Keratinocyte (primary cell): ENCODE data around the gene CPN2. TPM values are rescaled to one million over a fixed set of nuclear protein-coding genes. Genes with fewer than 3 reads are reported as not detected.

Source experiments
- DNase-seq: peaks from one replicate; pipeline ENCODE4 v3.0.0-alpha.2; 2011; ENCODE audit warnings: low read depth, missing footprints, low spot score
- FAIRE-seq: peaks from 2 replicates; lab custom pipeline; 2011; peaks lifted over from hg19 to GRCh38; lab: Jason Lieb, UNC
- H2AFZ ChIP-seq: 2 replicates; pipeline ENCODE4 v1.6.0; 2012; ENCODE audit warnings: low read length, control low read depth, inconsistent platforms; ENCODE audit not compliant: control insufficient read depth
- H3K27ac ChIP-seq: 2 replicates; pipeline ENCODE4 v1.5.1; 2011; ENCODE audit warnings: low read length; ENCODE audit not compliant: control insufficient read depth, insufficient read depth
- H3K27me3 ChIP-seq: 3 replicates; pipeline ENCODE4 v1.6.0; 2011; ENCODE audit warnings: low read length; ENCODE audit not compliant: control insufficient read depth, insufficient read depth; ENCODE audit errors: extremely low read depth
- H3K36me3 ChIP-seq, 2 experiments: 2 replicates in 1 of 2; 3 replicates in 1 of 2; pipeline ENCODE4 v1.5.1; 2011; ENCODE audit warnings: low read length in 2 of 2, mild to moderate bottlenecking in 1 of 2; ENCODE audit not compliant: control insufficient read depth in 2 of 2, insufficient read depth in 2 of 2; ENCODE audit errors: extremely low read depth in 1 of 2
- H3K4me1 ChIP-seq: 3 replicates; pipeline ENCODE4 v1.5.1; 2011; ENCODE audit warnings: low read length; ENCODE audit not compliant: control insufficient read depth, insufficient read depth; ENCODE audit errors: extremely low read depth
- H3K4me2 ChIP-seq: 3 replicates; pipeline ENCODE4 v1.6.0; 2011; ENCODE audit warnings: low read depth, low read length; ENCODE audit not compliant: control insufficient read depth, insufficient read depth; ENCODE audit errors: extremely low read depth
- H3K4me3 ChIP-seq, 3 experiments: fragments of 200-600 bp in 1 of 3; sonication (generic) in 1 of 3; 2 replicates in 2 of 3; 3 replicates in 1 of 3; pipeline ENCODE4 v1.5.1; 2011 to 2016; ENCODE audit warnings: low read length in 3 of 3, mild to moderate bottlenecking in 3 of 3, control low read depth in 2 of 3, inconsistent platforms in 1 of 3, low read depth in 1 of 3, mixed read lengths in 1 of 3, mixed run types in 1 of 3, moderate library complexity in 1 of 3; ENCODE audit not compliant: control insufficient read depth in 2 of 3, insufficient read depth in 2 of 3; ENCODE audit errors: extremely low read depth in 1 of 3
- H3K79me2 ChIP-seq: 2 replicates; pipeline ENCODE4 v1.6.0; 2012; ENCODE audit warnings: low read length; ENCODE audit not compliant: control insufficient read depth, insufficient read depth
- H3K9ac ChIP-seq: 3 replicates; pipeline ENCODE4 v1.6.0; 2011; ENCODE audit warnings: low read length; ENCODE audit not compliant: control insufficient read depth, insufficient read depth; ENCODE audit errors: extremely low read depth
- H3K9me1 ChIP-seq: 3 replicates; pipeline ENCODE4 v1.6.0; 2011; ENCODE audit warnings: low read length; ENCODE audit not compliant: control insufficient read depth, insufficient read depth; ENCODE audit errors: extremely low read depth
- H3K9me3 ChIP-seq: 2 replicates; pipeline ENCODE4 v1.5.1; 2012; ENCODE audit warnings: low read depth, low read length; ENCODE audit not compliant: control insufficient read depth
- H4K20me1 ChIP-seq: 3 replicates; pipeline ENCODE4 v1.6.0; 2011; ENCODE audit warnings: low read length; ENCODE audit not compliant: control insufficient read depth, insufficient read depth; ENCODE audit errors: extremely low read depth
- CTCF ChIP-seq, 3 experiments: IDR thresholded peaks in 1 of 3; conservative IDR thresholded peaks in 1 of 3; optimal IDR thresholded peaks in 1 of 3; 2 replicates in 2 of 3; 3 replicates in 1 of 3; pipeline versions ENCODE3 to v1.5.1; 2011; ENCODE audit warnings: low read length in 3 of 3, mild to moderate bottlenecking in 3 of 3, moderate library complexity in 2 of 3, control low read depth in 1 of 3, inconsistent platforms in 1 of 3; ENCODE audit not compliant: insufficient read depth in 2 of 3; ENCODE audit errors: extremely low read depth in 1 of 3
- EZH2 ChIP-seq: IDR thresholded peaks from one replicate; pipeline ENCODE4 v1.6.1; 2012; ENCODE audit warnings: inconsistent platforms, mild to moderate bottlenecking, low read length, moderate library complexity
- dilution Hi-C: fragments of 300-500 bp; cut with MboI; formaldehyde crosslinking; loops from one replicate; pipeline ENCODE4 v1.7.0; 2020; ENCODE audit warnings: low sequenced_read_pairs; ENCODE audit not compliant: extremely low pct_ligation_motif_present
- polyA plus RNA-seq, 5 experiments: library from polyadenylated mRNA; depleted of rRNA in 3 of 5; stranded (reverse) in 3 of 5; stranded (forward) in 1 of 5; unstranded in 1 of 5; fragments of >200 nt; gene quantifications; 1 replicate in 1 of 5; 2 replicates in 3 of 5; 3 replicates in 1 of 5; pipeline versions ENCODE4 v1.2.1 to v1.2.3, GENCODE V29; 2011 to 2012; ENCODE audit warnings: missing spikeins in 2 of 5, low read depth in 1 of 5, low replicate concordance in 1 of 5

Gene CPN2
- polyA plus RNA-seq, 1 donor (not counting 4 experiments of a cell fraction or from before 2014, with no cell fraction given): not detected

GRCh38 chr3:194326192-194326967 lies 24.7 kb downstream of the CPN2 start:
- Histone ChIP-seq H3K9me1 (no peaks in the 10 kb centered on the region), H3K4me1 (peaks cover 45% of the 10 kb centered on the region), H3K4me2 (no peak overlapping the region), H4K20me1 (no peaks in the 10 kb centered on the region), H3K36me3 (no peaks in the 10 kb centered on the region), H3K79me2 (no peaks in the 10 kb centered on the region), H3K4me3 (no peak overlapping the region), H3K27me3 (no peaks in the 10 kb centered on the region), H3K9me3 (peaks cover 1% of the 10 kb centered on the region), H2AFZ (no peak overlapping the region), H3K27ac (peak overlapping the region; percentile 13), H3K9ac (no peak overlapping the region)
- TF ChIP-seq EZH2 (no peak), CTCF (optimal IDR thresholded peaks at IDR 0.05 in 1 of 3, IDR thresholded peaks at IDR 0.05 in 1 of 3, conservative IDR thresholded peaks at IDR 0.05 in 1 of 3; ENCODE audit: extremely low read depth in 1 of 3, insufficient read depth in 2 of 3, low read length in 3 of 3) (no peak)
- FAIRE-seq (no peak), DNase-seq (no peak)
- dilution Hi-C loops: no loop called here

GRCh38 chr3:194325424-194326153 lies 25.5 kb downstream of the CPN2 start:
- FAIRE-seq: no peak
- no peak overlapping the region for H2AFZ ChIP-seq

More at GRCh38 chr3:194325424-194326153, 25.5 kb downstream of the CPN2 start:
- Histone ChIP-seq H3K4me3 (no peak overlapping the region), H3K9me1 (no peaks in the 10 kb centered on the region), H3K36me3 (no peaks in the 10 kb centered on the region), H3K4me2 (no peak overlapping the region), H3K4me1 (peaks cover 38% of the 10 kb centered on the region), H3K27ac (no peak overlapping the region), H3K79me2 (no peaks in the 10 kb centered on the region), H3K27me3 (no peaks in the 10 kb centered on the region), H3K9ac (no peak overlapping the region), H4K20me1 (no peaks in the 10 kb centered on the region), H3K9me3 (peaks cover 1% of the 10 kb centered on the region)
- DNase-seq: no peak
- TF ChIP-seq CTCF (optimal IDR thresholded peaks at IDR 0.05 in 1 of 3, IDR thresholded peaks at IDR 0.05 in 1 of 3, conservative IDR thresholded peaks at IDR 0.05 in 1 of 3; ENCODE audit: extremely low read depth in 1 of 3, insufficient read depth in 2 of 3, low read length in 3 of 3) (no peak), EZH2 (no peak)
- dilution Hi-C loops: no loop called here
